Prostate gland (tissue), 2 donors: ENCODE data around the gene LYRM4.

Experiments
- POLR2A ChIP-seq: fragments of 450-650 bp; IDR thresholded peaks from one replicate; pipeline ENCODE4 v1.6.1; 2016; ENCODE audit warnings: antibody characterized with exemption, mild to moderate bottlenecking
- TF ChIP-seq, protein P1 (sequence below), 4 experiments: fragments of 200-600 bp in 2 of 4; fragments of 450-650 bp in 2 of 4; sonication (generic) in 2 of 4; IDR thresholded peaks; 1 replicate in 3 of 4; 2 replicates in 1 of 4; pipeline ENCODE4 v1.5.1; 2016 to 2019; ENCODE audit warnings: antibody characterized with exemption in 4 of 4, mild to moderate bottlenecking in 2 of 4, moderate library complexity in 2 of 4

DNA sequence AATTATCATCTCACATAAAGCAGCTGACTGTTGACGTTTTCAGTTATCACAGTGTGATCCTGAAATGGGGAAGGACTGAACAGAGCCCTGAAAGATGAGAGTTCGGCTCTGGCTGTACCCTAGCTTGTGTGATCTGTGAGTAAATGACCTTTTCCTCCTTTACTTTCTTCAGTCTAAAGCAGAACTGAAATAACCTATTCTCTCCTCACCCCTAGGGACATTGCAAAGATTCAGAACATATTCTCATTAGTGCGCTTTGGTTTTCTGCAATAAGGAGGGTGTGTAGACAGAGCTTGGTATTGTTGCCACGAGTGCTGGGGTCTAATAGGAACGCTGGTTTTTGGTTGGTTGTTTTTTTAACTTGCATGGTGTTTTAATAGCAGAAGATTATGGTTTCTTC lies 17.3 kb upstream of the LYRM4 start:
- TF ChIP-seq, protein P1, sequence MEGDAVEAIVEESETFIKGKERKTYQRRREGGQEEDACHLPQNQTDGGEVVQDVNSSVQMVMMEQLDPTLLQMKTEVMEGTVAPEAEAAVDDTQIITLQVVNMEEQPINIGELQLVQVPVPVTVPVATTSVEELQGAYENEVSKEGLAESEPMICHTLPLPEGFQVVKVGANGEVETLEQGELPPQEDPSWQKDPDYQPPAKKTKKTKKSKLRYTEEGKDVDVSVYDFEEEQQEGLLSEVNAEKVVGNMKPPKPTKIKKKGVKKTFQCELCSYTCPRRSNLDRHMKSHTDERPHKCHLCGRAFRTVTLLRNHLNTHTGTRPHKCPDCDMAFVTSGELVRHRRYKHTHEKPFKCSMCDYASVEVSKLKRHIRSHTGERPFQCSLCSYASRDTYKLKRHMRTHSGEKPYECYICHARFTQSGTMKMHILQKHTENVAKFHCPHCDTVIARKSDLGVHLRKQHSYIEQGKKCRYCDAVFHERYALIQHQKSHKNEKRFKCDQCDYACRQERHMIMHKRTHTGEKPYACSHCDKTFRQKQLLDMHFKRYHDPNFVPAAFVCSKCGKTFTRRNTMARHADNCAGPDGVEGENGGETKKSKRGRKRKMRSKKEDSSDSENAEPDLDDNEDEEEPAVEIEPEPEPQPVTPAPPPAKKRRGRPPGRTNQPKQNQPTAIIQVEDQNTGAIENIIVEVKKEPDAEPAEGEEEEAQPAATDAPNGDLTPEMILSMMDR (IDR thresholded peaks at IDR 0.05): no peak
- no peak for TF ChIP-seq POLR2A
